Panc1 (cell line): Measurements from ENCODE around the gene TMCC1.

Experiments used
- POLR2AphosphoS5 ChIP-seq: IDR thresholded peaks from 2 replicates; pipeline ENCODE4 v1.6.1; 2012; ENCODE audit warnings: mild to moderate bottlenecking, low read depth, low read length, moderate library complexity
- SIN3A ChIP-seq: IDR thresholded peaks from 2 replicates; pipeline ENCODE4 v1.6.1; 2012; ENCODE audit warnings: low read depth, mild to moderate bottlenecking, low read length, moderate library complexity, borderline replicate concordance; ENCODE audit not compliant: insufficient read depth
- TF ChIP-seq, protein P1 (sequence below): fragments of 450-650 bp; IDR thresholded peaks from 2 replicates; pipeline ENCODE4 v1.5.1; 2017; ENCODE audit warnings: mild to moderate bottlenecking

GRCh38 chr3:129822679-129823078, 70.8 kb downstream of the TMCC1 start:
- TF ChIP-seq, protein P1, sequence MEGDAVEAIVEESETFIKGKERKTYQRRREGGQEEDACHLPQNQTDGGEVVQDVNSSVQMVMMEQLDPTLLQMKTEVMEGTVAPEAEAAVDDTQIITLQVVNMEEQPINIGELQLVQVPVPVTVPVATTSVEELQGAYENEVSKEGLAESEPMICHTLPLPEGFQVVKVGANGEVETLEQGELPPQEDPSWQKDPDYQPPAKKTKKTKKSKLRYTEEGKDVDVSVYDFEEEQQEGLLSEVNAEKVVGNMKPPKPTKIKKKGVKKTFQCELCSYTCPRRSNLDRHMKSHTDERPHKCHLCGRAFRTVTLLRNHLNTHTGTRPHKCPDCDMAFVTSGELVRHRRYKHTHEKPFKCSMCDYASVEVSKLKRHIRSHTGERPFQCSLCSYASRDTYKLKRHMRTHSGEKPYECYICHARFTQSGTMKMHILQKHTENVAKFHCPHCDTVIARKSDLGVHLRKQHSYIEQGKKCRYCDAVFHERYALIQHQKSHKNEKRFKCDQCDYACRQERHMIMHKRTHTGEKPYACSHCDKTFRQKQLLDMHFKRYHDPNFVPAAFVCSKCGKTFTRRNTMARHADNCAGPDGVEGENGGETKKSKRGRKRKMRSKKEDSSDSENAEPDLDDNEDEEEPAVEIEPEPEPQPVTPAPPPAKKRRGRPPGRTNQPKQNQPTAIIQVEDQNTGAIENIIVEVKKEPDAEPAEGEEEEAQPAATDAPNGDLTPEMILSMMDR, result no peak
- TF ChIP-seq POLR2AphosphoS5 (no peak), SIN3A (no peak)
